Measurements from ENCODE around the gene CHD6. TPM values are rescaled to one million over a fixed set of nuclear protein-coding genes. Genes with fewer than 3 reads are reported as not detected.

Gene CHD6
- total and polyA plus RNA-seq, 2 experiments from 2014 or later: 12.6 to 24.9 TPM

- no peaks in the 10 kb centered on the region for H4K20me1 ChIP-seq (ENCODE audit: insufficient read depth)
- H3K36me3 ChIP-seq (ENCODE audit: low read depth): no peaks in the 10 kb centered on the region
- H3F3A ChIP-seq (ENCODE audit: insufficient read depth): no peaks in the 10 kb centered on the region; the same call in 1 of the 2 replicates
- no peak overlapping the region for H3K27ac ChIP-seq
- no peak for DNase-seq
- H3K4me3 ChIP-seq: no peak overlapping the region
- peaks cover 4% of the 10 kb centered on the region for H3K4me1 ChIP-seq (ENCODE audit: insufficient read depth)
- H3K4me2 ChIP-seq (ENCODE audit: unreplicated experiment): no peak overlapping the region
- no peak overlapping the region for H3K9ac ChIP-seq
- peaks cover 3% of the 10 kb centered on the region; the same call in 1 of the 2 replicates for H3K9me2 ChIP-seq (ENCODE audit: insufficient read depth)
- TF ChIP-seq EZH2phosphoT487 (IDR thresholded peaks at IDR 0.05; ENCODE audit: insufficient read depth, low read depth) (no peak), EZH2 (IDR thresholded peaks at IDR 0.05; ENCODE audit: insufficient read depth, poor library complexity, severe bottlenecking) (no peak)
- in situ Hi-C loops (cut with MboI): no loop called here
- peaks cover 31% of the 10 kb centered on the region for H3K27me3 ChIP-seq (replicated peaks; ENCODE audit: insufficient read depth)
- H3K9me3 ChIP-seq (ENCODE audit: low read depth): no peaks in the 10 kb centered on the region
- H3K79me2 ChIP-seq (ENCODE audit: insufficient read depth): no peaks in the 10 kb centered on the region
- no peak overlapping the region for H2AFZ ChIP-seq
These were observed 17.0 kb upstream of the CHD6 start for GRCh38 chr20:41635158-41635557.

- Histone ChIP-seq H3K9me3 (ENCODE audit: low read depth) (no peaks in the 10 kb centered on the region), H3K27ac (no peak overlapping the region), H3K27me3 (replicated peaks; ENCODE audit: insufficient read depth) (peaks cover 9% of the 10 kb centered on the region; the same call in 1 of the 2 replicates), H2AFZ (no peak overlapping the region), H3F3A (ENCODE audit: insufficient read depth) (no peaks in the 10 kb centered on the region; the same call in 1 of the 2 replicates), H3K9me2 (ENCODE audit: insufficient read depth) (peaks cover 6% of the 10 kb centered on the region; the same call in 1 of the 2 replicates), H4K20me1 (ENCODE audit: insufficient read depth) (no peaks in the 10 kb centered on the region), H3K4me1 (ENCODE audit: insufficient read depth) (peaks cover 4% of the 10 kb centered on the region), H3K4me3 (no peak overlapping the region), H3K9ac (no peak overlapping the region), H3K36me3 (ENCODE audit: low read depth) (no peaks in the 10 kb centered on the region), H3K79me2 (ENCODE audit: insufficient read depth) (no peaks in the 10 kb centered on the region), H3K4me2 (ENCODE audit: unreplicated experiment) (no peak overlapping the region)
- TF ChIP-seq EZH2 (IDR thresholded peaks at IDR 0.05; ENCODE audit: insufficient read depth, poor library complexity, severe bottlenecking) (no peak), EZH2phosphoT487 (IDR thresholded peaks at IDR 0.05; ENCODE audit: insufficient read depth, low read depth) (no peak)
- in situ Hi-C loops (cut with MboI): no loop called here
- 41 to 49% methylated on average over 2 of the region's 2 CpGs for WGBS, 2 experiments (ENCODE audit: low coverage in 1 of 2, low lambda C conversion rate in 2 of 2, missing lambda C conversion rate in 2 of 2)
- DNase-seq: peak; percentile 74
These were observed 14.7 kb upstream of the CHD6 start for GRCh38 chr20:41632896-41633295.

- in situ Hi-C loops (cut with MboI): no loop called here
- TF ChIP-seq EZH2phosphoT487 (IDR thresholded peaks at IDR 0.05; ENCODE audit: insufficient read depth, low read depth): no peak
- 0 out of 2 replicates have a peak, but pooled peaks cover 3% of the 10 kb centered on the region for H3K9me2 ChIP-seq (ENCODE audit: insufficient read depth)
- peaks cover 4% of the 10 kb centered on the region for H3K4me1 ChIP-seq (ENCODE audit: insufficient read depth)
- H3K9ac ChIP-seq: no peak overlapping the region
- no peaks in the 10 kb centered on the region; the same call in 1 of the 2 replicates for H3F3A ChIP-seq (ENCODE audit: insufficient read depth)
- no peaks in the 10 kb centered on the region for H3K36me3 ChIP-seq (ENCODE audit: low read depth)
- no peaks in the 10 kb centered on the region for H3K79me2 ChIP-seq (ENCODE audit: insufficient read depth)
- no peaks in the 10 kb centered on the region for H3K9me3 ChIP-seq (ENCODE audit: low read depth)
- H3K4me2 ChIP-seq (ENCODE audit: unreplicated experiment): no peak overlapping the region
- no peak overlapping the region for H3K27ac ChIP-seq
- no peak overlapping the region for H3K4me3 ChIP-seq
- WGBS, 2 experiments (ENCODE audit: low coverage in 1 of 2, low lambda C conversion rate in 2 of 2, missing lambda C conversion rate in 2 of 2): 2 to 14% methylated on average over 3 to 4 of the region's 4 CpGs
- no peaks in the 10 kb centered on the region for H4K20me1 ChIP-seq (ENCODE audit: insufficient read depth)
- no peak overlapping the region for H2AFZ ChIP-seq
- H3K27me3 ChIP-seq (replicated peaks; ENCODE audit: insufficient read depth): peaks cover 9% of the 10 kb centered on the region; the same call in 1 of the 2 replicates
- peak; percentile 83 for DNase-seq
These were observed 13.6 kb upstream of the CHD6 start for GRCh38 chr20:41631826-41632225.

GRCh38 chr20:41630846-41631245, 12.7 kb upstream of the CHD6 start:
- peaks cover 7% of the 10 kb centered on the region; the same call in 1 of the 2 replicates for H3K27me3 ChIP-seq (replicated peaks; ENCODE audit: insufficient read depth)
- H3K9me2 ChIP-seq (ENCODE audit: insufficient read depth): 0 out of 2 replicates have a peak, but pooled peaks cover 3% of the 10 kb centered on the region
- no peak for TF ChIP-seq EZH2 (IDR thresholded peaks at IDR 0.05; ENCODE audit: insufficient read depth, poor library complexity, severe bottlenecking)
- TF ChIP-seq EZH2phosphoT487 (IDR thresholded peaks at IDR 0.05; ENCODE audit: insufficient read depth, low read depth): no peak
- 90 to 100% methylated on average over 1 of the region's 1 CpG for WGBS, 2 experiments (ENCODE audit: low coverage in 1 of 2, low lambda C conversion rate in 2 of 2, missing lambda C conversion rate in 2 of 2)
- H3K9me3 ChIP-seq (ENCODE audit: low read depth): no peaks in the 10 kb centered on the region
- H3K9ac ChIP-seq: no peak overlapping the region
- H2AFZ ChIP-seq: no peak overlapping the region
- H3K4me3 ChIP-seq: no peak overlapping the region
- no peak overlapping the region for H3K4me2 ChIP-seq (ENCODE audit: unreplicated experiment)
- no peaks in the 10 kb centered on the region; the same call in 1 of the 2 replicates for H3F3A ChIP-seq (ENCODE audit: insufficient read depth)
- DNase-seq: no peak
- no peaks in the 10 kb centered on the region for H3K36me3 ChIP-seq (ENCODE audit: low read depth)
- no peak overlapping the region for H3K27ac ChIP-seq
- H3K4me1 ChIP-seq (ENCODE audit: insufficient read depth): peaks cover 4% of the 10 kb centered on the region
- H4K20me1 ChIP-seq (ENCODE audit: insufficient read depth): no peaks in the 10 kb centered on the region
- in situ Hi-C loops (cut with MboI): no loop called here
- H3K79me2 ChIP-seq (ENCODE audit: insufficient read depth): no peaks in the 10 kb centered on the region
